Measurements from ENCODE around the gene ENTPD1. TPM values are rescaled to one million over a fixed set of nuclear protein-coding genes. Genes with fewer than 3 reads are reported as not detected.

Gene ENTPD1
- total and polyA plus RNA-seq, 10 of the 15 experiments (the other 5 are each of a cell fraction or from before 2014, with no cell fraction given), result 110 to 413 (median 161) TPM

- Histone ChIP-seq H3K79me2 (ENCODE audit: control insufficient read depth, insufficient read depth, low read length) (peaks cover 76% of the 10 kb centered on the region), H3K4me1 (ENCODE audit: control insufficient read depth, insufficient read depth, low read length) (peaks cover 29% of the 10 kb centered on the region), H3K4me2 (ENCODE audit: control insufficient read depth, insufficient read depth) (no peak overlapping the region), H2AFZ (ENCODE audit: control insufficient read depth, low read depth, low read length) (no peak overlapping the region), H3K27me3 (replicated peaks in 1 of 2; ENCODE audit: control insufficient read depth in 2 of 2, insufficient read depth in 2 of 2, low read length in 1 of 2) (no peaks in the 10 kb centered on the region), H3K4me3 (no peak overlapping the region), H3K9me3 (replicated peaks; ENCODE audit: control insufficient read depth, insufficient read depth, low read length) (peaks cover 6% of the 10 kb centered on the region; the same call in 2 of the 3 replicates), H3K36me3 (ENCODE audit: control insufficient read depth in 2 of 2, insufficient read depth in 2 of 2, low read length in 1 of 2) (peaks cover 16 to 26% of the 10 kb centered on the region in 2 experiments), H4K20me1 (ENCODE audit: control insufficient read depth, insufficient read depth) (no peaks in the 10 kb centered on the region), H3K27ac (ENCODE audit: control insufficient read depth, insufficient read depth) (no peak overlapping the region), H3K9ac (ENCODE audit: control insufficient read depth, insufficient read depth, low read length) (no peak overlapping the region)
- in situ Hi-C loops (cut with MboI), result no loop called here
- ChIA-PET SMC1A (ENCODE audit: uncharacterized antibody, unreplicated experiment) (interaction anchor here (0.6 to 13.6 kb wide), 7 partner anchors 9 to 25 kb away, joined by 3 to 359 read pairs (median 4); no protein-coding TSS in a partner anchor), CTCF (interaction anchor here (0.9 to 1.6 kb wide), 4 partner anchors 9 to 28 kb away, joined by 3 to 7 read pairs (median 3); no protein-coding TSS in a partner anchor), RAD21 (ENCODE audit: unreplicated experiment) (interaction anchor here (0.9 to 1.0 kb wide), 3 partner anchors 22 to 116 kb away, joined by 3 to 4 read pairs (median 3); no protein-coding TSS in a partner anchor), POLR2A (interaction anchor here (0.9 to 1.8 kb wide), 3 partner anchors 12 to 52 kb away, joined by 3 to 6 read pairs (median 5); no protein-coding TSS in a partner anchor)
- TF ChIP-seq RFX5 (IDR thresholded peaks at IDR 0.05; ENCODE audit: low read depth, low read length) (no peak), IRF5 (IDR thresholded peaks at IDR 0.05; ENCODE audit: borderline replicate concordance) (no peak), ATF3 (IDR thresholded peaks at IDR 0.05; ENCODE audit: borderline replicate concordance, extremely low read depth, low read depth, low read length) (no peak), IRF4 (IDR thresholded peaks at IDR 0.05; ENCODE audit: low read depth, low read length) (no peak)
- DNase-seq (ENCODE audit: low read depth, low spot score), result no peak
- 91% methylated on average over 20 of the region's 20 CpGs for WGBS (ENCODE audit: insufficient coverage, insufficient replicate concordance, low lambda C conversion rate, missing lambda C conversion rate)
- peak; percentile 28 for ATAC-seq
- FAIRE-seq, result no peak
- BruUV-seq (replicated peaks), result no TSS peak
- intact Hi-C loops (cut with micrococcal nuclease; ENCODE audit: unreplicated experiment), result no loop called here
Observed at GRCh38 chr10:95810198-95810976, 54.4 kb downstream of the ENTPD1 start.
